T47D (cell line): ENCODE measurements around the gene TRPV4.

Experiments
- DNase-seq, 2 experiments: peaks; one replicate each; pipeline versions ENCODE4 v3.0.0 to v3.0.0-alpha.2; 2011 to 2012; ENCODE audit warnings: low read depth in 1 of 2, low spot score in 1 of 2
- JUND ChIP-seq: IDR thresholded peaks from 2 replicates; pipeline ENCODE4 v1.6.1; 2012; ENCODE audit warnings: low read depth
- in situ Hi-C: cut with HindIII; loops from 2 replicates; pipeline ENCODE4 v1.10.0; 2016; ENCODE audit warnings: low sequenced_read_pairs, low pct_unique_long_range_greater_than_20kb

The TRPV4 gene

GRCh38 chr12:109831365-109831764 lies 1.8 kb downstream of the TRPV4 start:
- no peak for TF ChIP-seq JUND
- in situ Hi-C loops = no loop called here
- no peak for DNase-seq

GRCh38 chr12:109830718-109831117 lies 2.5 kb downstream of the TRPV4 start:
- DNase-seq = no peak
- TF ChIP-seq JUND = no peak
- in situ Hi-C loops = no loop called here

GRCh38 chr12:109830267-109830666 lies 2.9 kb downstream of the TRPV4 start:
- TF ChIP-seq JUND = no peak
- in situ Hi-C loops = no loop called here
- DNase-seq = no peak

- in situ Hi-C loops = no loop called here
- no peak for TF ChIP-seq JUND
- DNase-seq = no peak
Measured at GRCh38 chr12:109829667-109830066, 3.5 kb downstream of the TRPV4 start.

GRCh38 chr12:109828754-109829511 lies 4.3 kb downstream of the TRPV4 start:
- in situ Hi-C loops = no loop called here
- DNase-seq = no peak
- no peak for TF ChIP-seq JUND

- in situ Hi-C loops = no loop called here
- DNase-seq = no peak
- no peak for TF ChIP-seq JUND
Measured at GRCh38 chr12:109827566-109828550, 5.3 kb downstream of the TRPV4 start.

GRCh38 chr12:109827080-109827479 lies 6.1 kb downstream of the TRPV4 start:
- in situ Hi-C loops = no loop called here

GRCh38 chr12:109824731-109825130 lies 8.5 kb downstream of the TRPV4 start:
- no peak for DNase-seq
- TF ChIP-seq JUND = no peak
- in situ Hi-C loops = no loop called here

More at GRCh38 chr12:109827080-109827479, 6.1 kb downstream of the TRPV4 start:
- no peak for TF ChIP-seq JUND
- no peak for DNase-seq

- DNase-seq = no peak
- in situ Hi-C loops = no loop called here
- no peak for TF ChIP-seq JUND
Measured at GRCh38 chr12:109822951-109823411, 10.2 kb downstream of the TRPV4 start.

- no peak for DNase-seq
- TF ChIP-seq JUND = no peak
- in situ Hi-C loops = no loop called here
Measured at GRCh38 chr12:109822416-109822815, 10.8 kb downstream of the TRPV4 start.

- no peak for DNase-seq
- TF ChIP-seq JUND = no peak
- in situ Hi-C loops = no loop called here
Measured at GRCh38 chr12:109821968-109822367, 11.2 kb downstream of the TRPV4 start.

- DNase-seq = peak; percentile 64 to 75
- in situ Hi-C loops = no loop called here
Measured at GRCh38 chr12:109820816-109821381, 12.3 kb downstream of the TRPV4 start.

More at GRCh38 chr12:109820816-109821381, 12.3 kb downstream of the TRPV4 start:
- TF ChIP-seq JUND = no peak
